ENCODE results near the gene PDE1A.
"Not testable (repeated sequence)": the region's sequence is repeated elsewhere in the genome, so short reads cannot be mapped to it uniquely, and the experiment has no call there.

DNA sequence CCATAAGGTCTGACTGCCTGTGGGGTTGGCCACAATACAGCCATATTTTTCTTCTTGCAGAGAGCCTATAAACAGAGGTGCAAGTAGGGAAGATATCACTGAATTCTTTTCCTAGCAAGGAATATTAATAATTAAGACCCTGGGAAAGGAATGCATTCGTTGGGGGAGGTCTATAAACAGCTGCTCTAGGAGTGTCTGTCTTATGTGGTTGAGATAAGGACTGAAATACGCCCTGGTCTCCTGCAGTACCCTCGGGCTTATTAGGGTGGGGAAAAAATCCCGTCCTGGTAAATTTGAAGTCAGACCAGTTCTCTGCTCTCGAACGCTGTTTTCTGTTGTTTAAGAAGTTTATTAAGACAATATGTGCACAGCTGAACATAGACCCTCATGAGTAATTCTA is 150.2 kb downstream of the PDE1A start:
- TF ChIP-seq, protein P1, sequence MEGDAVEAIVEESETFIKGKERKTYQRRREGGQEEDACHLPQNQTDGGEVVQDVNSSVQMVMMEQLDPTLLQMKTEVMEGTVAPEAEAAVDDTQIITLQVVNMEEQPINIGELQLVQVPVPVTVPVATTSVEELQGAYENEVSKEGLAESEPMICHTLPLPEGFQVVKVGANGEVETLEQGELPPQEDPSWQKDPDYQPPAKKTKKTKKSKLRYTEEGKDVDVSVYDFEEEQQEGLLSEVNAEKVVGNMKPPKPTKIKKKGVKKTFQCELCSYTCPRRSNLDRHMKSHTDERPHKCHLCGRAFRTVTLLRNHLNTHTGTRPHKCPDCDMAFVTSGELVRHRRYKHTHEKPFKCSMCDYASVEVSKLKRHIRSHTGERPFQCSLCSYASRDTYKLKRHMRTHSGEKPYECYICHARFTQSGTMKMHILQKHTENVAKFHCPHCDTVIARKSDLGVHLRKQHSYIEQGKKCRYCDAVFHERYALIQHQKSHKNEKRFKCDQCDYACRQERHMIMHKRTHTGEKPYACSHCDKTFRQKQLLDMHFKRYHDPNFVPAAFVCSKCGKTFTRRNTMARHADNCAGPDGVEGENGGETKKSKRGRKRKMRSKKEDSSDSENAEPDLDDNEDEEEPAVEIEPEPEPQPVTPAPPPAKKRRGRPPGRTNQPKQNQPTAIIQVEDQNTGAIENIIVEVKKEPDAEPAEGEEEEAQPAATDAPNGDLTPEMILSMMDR (IDR thresholded peaks at IDR 0.05), result not testable (repeated sequence)
- TF ChIP-seq POLR2AphosphoS5 (IDR thresholded peaks at IDR 0.05; ENCODE audit: insufficient read depth in 1 of 2, low read depth in 1 of 2); POLR2A (IDR thresholded peaks at IDR 0.05): not testable (repeated sequence)
